Stimulated activated CD8-positive, alpha-beta memory T cell treated with anti-CD3 and anti-CD28 coated beads, Interleukin-7, amount 100 ng/mL, for 48 hours (primary cell): ENCODE data around the gene CCDC32.

Experiments
- DNase-seq, 2 donors: peaks; one replicate each; pipeline ENCODE4 v3.0.0-alpha.2; 2020; ENCODE audit warnings: low read depth in 1 of 2; ENCODE audit errors: extremely low read depth in 1 of 2

Gene CCDC32

GRCh38 chr15:40569129-40569953, 4.5 kb upstream of the CCDC32 start, which contains the start of gene RPUSD2:
Gene RPUSD2 (plus strand): TSS chr15:40569299. CDS start chr15:40569338, 39 bp downstream.
- DNase-seq, result peak; percentile 81 to 93

- no peak for DNase-seq
Observed at GRCh38 chr15:40567111-40567510, 2.3 kb upstream of the CCDC32 start.

GRCh38 chr15:40565333-40566238, 744 bp upstream of the CCDC32 start:
- DNase-seq, result no peak

GRCh38 chr15:40563426-40563825, 1.4 kb downstream of the CCDC32 start:
- DNase-seq, result no peak

- no peak for DNase-seq
Observed at GRCh38 chr15:40562691-40563090, 2.2 kb downstream of the CCDC32 start.

- DNase-seq, result no peak
Observed at GRCh38 chr15:40558952-40559742, 5.7 kb downstream of the CCDC32 start.

GRCh38 chr15:40555876-40556275, 9.0 kb downstream of the CCDC32 start:
- no peak for DNase-seq

- no peak for DNase-seq
Observed at GRCh38 chr15:40554161-40554525, 10.7 kb downstream of the CCDC32 start.

GRCh38 chr15:40550341-40551037, 14.4 kb downstream of the CCDC32 start:
- DNase-seq, result no peak

- DNase-seq, result no peak
Observed at GRCh38 chr15:40549894-40550293, 14.9 kb downstream of the CCDC32 start.

- no peak for DNase-seq
Observed at GRCh38 chr15:40548610-40549009, 16.2 kb downstream of the CCDC32 start.

- no peak for DNase-seq
Observed at GRCh38 chr15:40545457-40545856, 19.4 kb downstream of the CCDC32 start.

GRCh38 chr15:40543631-40544294, 21.1 kb downstream of the CCDC32 start:
- no peak for DNase-seq

GRCh38 chr15:40543082-40543481, 21.8 kb downstream of the CCDC32 start:
- no peak for DNase-seq

- DNase-seq, result no peak
Observed at GRCh38 chr15:40538976-40539375, 25.9 kb downstream of the CCDC32 start.

GRCh38 chr15:40536501-40536900, 28.3 kb downstream of the CCDC32 start:
- DNase-seq, result no peak

- DNase-seq, result no peak
Observed at GRCh38 chr15:40534371-40534770, 30.5 kb downstream of the CCDC32 start.

- no peak for DNase-seq
Observed at GRCh38 chr15:40533763-40534364, 31.0 kb downstream of the CCDC32 start.

- DNase-seq, result no peak
Observed at GRCh38 chr15:40528801-40529200, 36.0 kb downstream of the CCDC32 start.
